B cell (primary cell): ENCODE data around the gene ZNF33A.

ENCODE experiments used
- CTCF ChIP-seq: fragments of 200-600 bp; IDR thresholded peaks from one replicate; pipeline ENCODE4 v1.8.0; 2022; ENCODE audit warnings: antibody characterized with exemption, mild to moderate bottlenecking
- EZH2 ChIP-seq: IDR thresholded peaks from 2 replicates; pipeline ENCODE4 v1.6.1; 2012; ENCODE audit warnings: borderline replicate concordance, low read depth, mild to moderate bottlenecking, moderate library complexity, low read length; ENCODE audit not compliant: insufficient read depth, poor library complexity, severe bottlenecking

- no peak for TF ChIP-seq CTCF
- TF ChIP-seq EZH2, result no peak
These were observed 2.5 kb upstream of the ZNF33A start for GRCh38 chr10:38007991-38008390.
